PC-9 (cell line): ENCODE data around the gene ELL2. TPM values are rescaled to one million over a fixed set of nuclear protein-coding genes. Genes with fewer than 3 reads are reported as not detected.

Source experiments
- BruUV-seq: library from RNA; stranded (reverse); fragments of 400-500 nt; replicated peaks from 2 replicates; lab custom pipeline; 2021; lab: Mats Ljungman, UMichigan
- CTCF ChIA-PET: fragments of 300-600 bp; sonication (Branson Sonifier 250); formaldehyde crosslinking; loops from one replicate; lab custom pipeline; 2022; ENCODE audit warnings: antibody characterized with exemption; lab: Charles Lee
- POLR2A ChIA-PET: fragments of 300-600 bp; sonication (Branson Sonifier 250); formaldehyde crosslinking; loops from one replicate; lab custom pipeline; 2022; ENCODE audit warnings: antibody characterized with exemption; ENCODE audit not compliant: unreplicated experiment; lab: Charles Lee
- DNase-seq, 2 experiments: peaks; one replicate each; pipeline versions ENCODE4 v3.0.0 to v3.0.0-alpha.2; 2015 to 2022; ENCODE audit warnings: mixed read lengths in 1 of 2
- H2AFZ ChIP-seq: fragments of 200-600 bp; sonication (generic); 2 replicates; pipeline ENCODE4 v1.8.1; 2017; ENCODE audit warnings: antibody characterized with exemption
- H3F3A ChIP-seq: fragments of 200-600 bp; sonication (generic); 2 replicates; pipeline ENCODE4 v1.8.1; 2017; ENCODE audit warnings: antibody characterized with exemption, mild to moderate bottlenecking, low read depth; ENCODE audit not compliant: insufficient read depth
- H3K27ac ChIP-seq: fragments of 200-600 bp; sonication (generic); 2 replicates; pipeline ENCODE4 v1.6.1; 2016; ENCODE audit warnings: mixed run types
- H3K27me3 ChIP-seq: fragments of 200-600 bp; sonication (generic); 2 replicates; pipeline ENCODE4 v1.6.1; 2016; ENCODE audit warnings: low read depth, mixed run types; ENCODE audit not compliant: insufficient read depth
- H3K36me3 ChIP-seq: fragments of 200-600 bp; sonication (generic); 2 replicates; pipeline ENCODE4 v1.6.1; 2016; ENCODE audit warnings: low read depth, mixed run types
- H3K4me1 ChIP-seq: fragments of 200-600 bp; sonication (generic); replicated peaks from 2 replicates; pipeline ENCODE4 v1.6.1; 2016; ENCODE audit warnings: mixed run types; ENCODE audit not compliant: insufficient read depth
- H3K4me2 ChIP-seq: fragments of 200-600 bp; sonication (generic); 2 replicates; pipeline ENCODE4 v1.6.1; 2017; ENCODE audit warnings: mixed run types
- H3K4me3 ChIP-seq: fragments of 200-600 bp; sonication (generic); 2 replicates; pipeline ENCODE4 v1.6.1; 2016; ENCODE audit warnings: mixed run types
- H3K79me2 ChIP-seq: fragments of 200-600 bp; sonication (generic); 2 replicates; pipeline ENCODE4 v1.6.1; 2017; ENCODE audit warnings: low read depth, mixed run types
- H3K9me2 ChIP-seq: fragments of 200-600 bp; sonication (generic); 2 replicates; pipeline ENCODE4 v1.8.1; 2017; ENCODE audit warnings: mild to moderate bottlenecking; ENCODE audit not compliant: insufficient read depth
- H3K9me3 ChIP-seq: fragments of 200-600 bp; sonication (generic); 2 replicates; pipeline ENCODE4 v1.8.1; 2016; ENCODE audit warnings: low read depth; ENCODE audit not compliant: insufficient read depth
- H4K20me1 ChIP-seq: fragments of 200-600 bp; sonication (generic); 2 replicates; pipeline ENCODE4 v1.8.1; 2017; ENCODE audit not compliant: insufficient read depth
- EZH2 ChIP-seq: fragments of 200-600 bp; sonication (generic); IDR thresholded peaks from 2 replicates; pipeline ENCODE4 v1.8.0; 2017; ENCODE audit warnings: antibody characterized with exemption, low read depth
- intact Hi-C: fragments of 100-400 bp; cut with micrococcal nuclease; formaldehyde crosslinking; loops from one replicate; pipeline ENCODE4 v1.10.0; 2022; ENCODE audit not compliant: unreplicated experiment
- total RNA-seq: library from RNA; stranded (reverse); gene quantifications from 2 replicates; pipeline ENCODE4 v1.2.3, GENCODE V29; 2021
- TF ChIP-seq, protein P1 (sequence below): fragments of 200-600 bp; sonication (generic); conservative IDR thresholded peaks from 2 replicates; pipeline ENCODE4 v1.6.1; 2017; ENCODE audit warnings: mixed run types, antibody characterized with exemption, mild to moderate bottlenecking, moderate library complexity

ELL2 gene
- total RNA-seq, 1 experiment from 2014 or later = 25.5 TPM

DNA sequence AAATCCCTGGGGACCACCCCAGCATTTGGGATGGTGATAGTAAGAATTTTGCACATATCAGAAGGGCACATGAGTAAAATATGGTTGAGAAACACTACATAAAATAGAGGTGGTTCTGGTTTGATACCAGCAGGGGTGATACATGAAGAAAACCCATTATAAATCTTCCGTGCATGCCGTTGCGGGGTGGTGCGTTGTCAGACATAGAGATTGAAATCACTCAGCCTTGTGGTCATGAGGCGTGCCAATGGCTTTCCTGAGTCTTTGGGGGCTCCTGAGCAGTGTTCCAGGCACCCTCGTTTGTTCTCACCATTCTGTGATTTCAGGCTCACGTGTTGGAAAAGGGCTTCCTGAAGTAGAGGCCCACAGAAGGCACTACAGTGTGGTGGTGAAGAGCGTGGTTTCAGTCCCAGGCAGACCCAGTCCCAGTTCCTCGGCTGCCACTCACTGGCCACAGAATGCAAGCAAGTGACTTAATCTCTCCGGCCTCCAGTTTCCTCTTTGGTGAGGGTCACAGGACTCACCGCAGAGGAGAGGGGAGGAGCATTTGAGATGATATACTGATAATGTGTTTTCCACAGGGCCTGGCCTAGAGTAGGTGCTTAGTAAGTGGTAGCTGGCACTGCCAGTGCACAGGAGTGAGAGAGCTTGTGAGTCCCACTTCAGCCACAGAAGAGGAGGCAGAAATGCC is 118.7 kb downstream of the ELL2 start:
- DNase-seq = peak; percentile 73 to 84
- POLR2A ChIA-PET = interaction anchor here (0.6 to 0.9 kb wide), 2 partner anchors 9 to 19 kb away, joined by 3 to 8 read pairs; no protein-coding TSS in a partner anchor
- no peaks in the 10 kb centered on the region for H3K27me3 ChIP-seq

DNA sequence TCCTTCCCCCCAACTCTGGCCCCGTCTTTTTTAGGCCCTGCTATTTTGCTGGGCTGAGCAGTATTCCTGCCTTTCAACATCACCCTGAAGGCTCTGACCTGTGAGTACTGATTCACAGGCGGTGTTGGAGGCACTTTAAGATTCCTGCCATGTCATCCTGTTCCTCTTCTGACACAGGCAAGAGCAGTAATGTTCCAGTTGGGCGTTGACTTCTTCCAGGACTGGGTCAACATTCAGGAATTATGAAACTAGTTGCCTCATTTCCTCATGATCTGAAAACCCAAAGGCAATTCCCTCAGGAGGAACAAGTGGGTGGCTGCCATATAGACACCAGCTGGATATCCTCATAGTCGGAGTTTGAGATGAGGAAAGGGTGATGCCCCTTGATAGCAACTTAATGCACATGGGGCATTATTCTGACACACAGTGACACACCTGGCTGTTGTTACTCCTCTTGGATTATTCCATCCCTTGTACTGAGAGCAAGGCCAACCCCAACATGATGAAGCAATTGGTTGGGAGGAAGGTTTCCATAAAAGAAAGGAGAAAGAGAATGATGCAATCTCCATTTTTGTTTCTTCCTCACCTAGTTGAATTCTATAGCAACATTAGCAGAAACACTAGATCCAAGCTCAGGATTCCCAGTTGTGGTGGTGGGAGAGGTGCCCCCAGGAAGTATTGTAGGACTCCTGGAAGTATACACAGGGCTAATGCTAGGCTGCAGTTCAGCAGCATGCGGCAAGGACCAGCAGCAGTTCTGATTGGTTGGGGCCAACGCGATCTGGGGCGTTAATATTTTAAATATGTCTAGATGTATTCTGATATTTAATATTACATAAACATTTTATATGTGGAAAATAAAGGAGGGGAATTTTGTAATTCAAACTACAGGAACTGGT is 119.5 kb downstream of the ELL2 start:
- no peaks in the 10 kb centered on the region; the same call in 1 of the 2 replicates for H3K9me3 ChIP-seq
- intact Hi-C loops = loop anchor here (5.0 to 10.0 kb wide), 2 partner anchors 285 to 557 kb away; partner anchors contain the start of genes ARSK and MCTP1
- H3K4me2 ChIP-seq = peak overlapping the region; percentile 1
- H3K4me3 ChIP-seq = no peak overlapping the region
- no peaks in the 10 kb centered on the region; the same call in 1 of the 2 replicates for H3F3A ChIP-seq
- H3K4me1 ChIP-seq = peaks cover 30% of the 10 kb centered on the region
- H3K27me3 ChIP-seq = no peaks in the 10 kb centered on the region
- CTCF ChIA-PET = no interaction called here
- no peaks in the 10 kb centered on the region for H3K79me2 ChIP-seq
- BruUV-seq = TSS peak; percentile 49
- peak; percentile 37 to 82 for DNase-seq
- no peaks in the 10 kb centered on the region for H4K20me1 ChIP-seq
- POLR2A ChIA-PET = interaction anchor here (0.6 kb wide), 2 partner anchors 18 to 221 kb away, joined by 4 to 9 read pairs; no protein-coding TSS in a partner anchor
- TF ChIP-seq, protein P1, sequence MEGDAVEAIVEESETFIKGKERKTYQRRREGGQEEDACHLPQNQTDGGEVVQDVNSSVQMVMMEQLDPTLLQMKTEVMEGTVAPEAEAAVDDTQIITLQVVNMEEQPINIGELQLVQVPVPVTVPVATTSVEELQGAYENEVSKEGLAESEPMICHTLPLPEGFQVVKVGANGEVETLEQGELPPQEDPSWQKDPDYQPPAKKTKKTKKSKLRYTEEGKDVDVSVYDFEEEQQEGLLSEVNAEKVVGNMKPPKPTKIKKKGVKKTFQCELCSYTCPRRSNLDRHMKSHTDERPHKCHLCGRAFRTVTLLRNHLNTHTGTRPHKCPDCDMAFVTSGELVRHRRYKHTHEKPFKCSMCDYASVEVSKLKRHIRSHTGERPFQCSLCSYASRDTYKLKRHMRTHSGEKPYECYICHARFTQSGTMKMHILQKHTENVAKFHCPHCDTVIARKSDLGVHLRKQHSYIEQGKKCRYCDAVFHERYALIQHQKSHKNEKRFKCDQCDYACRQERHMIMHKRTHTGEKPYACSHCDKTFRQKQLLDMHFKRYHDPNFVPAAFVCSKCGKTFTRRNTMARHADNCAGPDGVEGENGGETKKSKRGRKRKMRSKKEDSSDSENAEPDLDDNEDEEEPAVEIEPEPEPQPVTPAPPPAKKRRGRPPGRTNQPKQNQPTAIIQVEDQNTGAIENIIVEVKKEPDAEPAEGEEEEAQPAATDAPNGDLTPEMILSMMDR = no peak
- no peak for TF ChIP-seq EZH2
- H3K36me3 ChIP-seq = no peaks in the 10 kb centered on the region
- H3K9me2 ChIP-seq = no peaks in the 10 kb centered on the region
- no peak overlapping the region for H2AFZ ChIP-seq
- H3K27ac ChIP-seq = peak overlapping the region; percentile 75

More for the DNA sequence above, 118.7 kb downstream of the ELL2 start:
- peak overlapping the region; percentile 1; the same call in 1 of the 2 replicates for H3K4me2 ChIP-seq
- TSS peak; percentile 55 for BruUV-seq
- TF ChIP-seq EZH2 = no peak
- TF ChIP-seq, protein P1 = 0 out of 2 replicates have a peak, but pooled peaks have one; percentile 11
- no peak overlapping the region; the same call in 1 of the 2 replicates for H2AFZ ChIP-seq
- H3K36me3 ChIP-seq = no peaks in the 10 kb centered on the region
- no peaks in the 10 kb centered on the region for H3K79me2 ChIP-seq
- H3K9me2 ChIP-seq = no peaks in the 10 kb centered on the region
- CTCF ChIA-PET = interaction anchor here (0.7 to 1.6 kb wide), 6 partner anchors 8 to 197 kb away, joined by 3 to 20 read pairs (median 4); partner anchors contain the start of genes GLRX and RFESD
- no peaks in the 10 kb centered on the region; the same call in 1 of the 2 replicates for H3K9me3 ChIP-seq
- peak overlapping the region; percentile 75 for H3K27ac ChIP-seq
- H3F3A ChIP-seq = no peaks in the 10 kb centered on the region; the same call in 1 of the 2 replicates
- intact Hi-C loops = loop anchor here (1.0 to 10.0 kb wide), 7 partner anchors 8 to 558 kb away; partner anchors contain the start of genes ARSK, GLRX and MCTP1
- H4K20me1 ChIP-seq = no peaks in the 10 kb centered on the region
- peaks cover 30% of the 10 kb centered on the region for H3K4me1 ChIP-seq
- H3K4me3 ChIP-seq = no peak overlapping the region
